PFSK-1 (cell line): Measurements from ENCODE around the gene SYNDIG1L.

ENCODE experiments used
- FOXP2 ChIP-seq: optimal IDR thresholded peaks from 2 replicates; pipeline ENCODE3; 2011; ENCODE audit warnings: borderline replicate concordance, control low read depth, inconsistent platforms; ENCODE audit not compliant: insufficient read depth; ENCODE audit errors: extremely low read length, extremely low read depth
- POLR2AphosphoS5 ChIP-seq: IDR thresholded peaks from 2 replicates; pipeline ENCODE4 v1.6.1; 2012; ENCODE audit warnings: low read depth, mild to moderate bottlenecking, control low read depth, low read length, moderate library complexity
- REST ChIP-seq, 2 experiments: IDR thresholded peaks; 2 replicates each; pipeline versions ENCODE4 v1.6.1 to v1.8.0; 2011 to 2012; ENCODE audit warnings: low read depth in 2 of 2, low read length in 2 of 2, control low read depth in 1 of 2, inconsistent platforms in 1 of 2, mild to moderate bottlenecking in 1 of 2, moderate library complexity in 1 of 2; ENCODE audit not compliant: insufficient read depth in 1 of 2
- SIN3A ChIP-seq: IDR thresholded peaks from 2 replicates; pipeline ENCODE4 v1.6.1; 2012; ENCODE audit warnings: mild to moderate bottlenecking, low read length, moderate library complexity, borderline replicate concordance; ENCODE audit not compliant: insufficient read depth
- TAF1 ChIP-seq: IDR thresholded peaks from 2 replicates; pipeline ENCODE4 v1.6.1; 2012; ENCODE audit warnings: low read length, control low read depth, borderline replicate concordance; ENCODE audit not compliant: insufficient read depth

Gene SYNDIG1L

GRCh38 chr14:74356892-74357575, 69.0 kb downstream of the SYNDIG1L start:
- TF ChIP-seq REST (IDR thresholded peaks at IDR 0.05; ENCODE audit: insufficient read depth in 1 of 2, low read depth in 2 of 2, low read length in 2 of 2): no peak
- TF ChIP-seq TAF1: no peak
- TF ChIP-seq POLR2AphosphoS5: no peak
- TF ChIP-seq FOXP2: no peak
- no peak for TF ChIP-seq SIN3A
